CD4-positive, alpha-beta memory T cell (primary cell): Measurements from ENCODE around the gene SLC30A7. TPM values are rescaled to one million over a fixed set of nuclear protein-coding genes. Genes with fewer than 3 reads are reported as not detected.

Source experiments
- CTCF ChIA-PET: fragments of 350-600 bp; sonication (Branson Sonifier 250); formaldehyde crosslinking; loops from one replicate; lab custom pipeline; 2021; ENCODE audit warnings: inconsistent platforms; ENCODE audit not compliant: partially characterized antibody; lab: Charles Lee
- POLR2A ChIA-PET: fragments of 350-600 bp; sonication (Branson Sonifier 250); formaldehyde crosslinking; loops from one replicate; lab custom pipeline; 2021; ENCODE audit not compliant: partially characterized antibody; lab: Charles Lee
- DNase-seq, 5 donors: peaks; one replicate each; pipeline versions ENCODE4 v3.0.0 to v3.0.0-alpha.2; 2020 to 2022; ENCODE audit warnings: mixed read lengths in 1 of 5
- H3K27ac ChIP-seq: one replicate; pipeline ENCODE4 v1.7.0; 2013; ENCODE audit warnings: low read depth, low read length
- H3K27me3 ChIP-seq: 2 replicates; pipeline ENCODE4 v1.7.0; 2013; ENCODE audit warnings: mild to moderate bottlenecking, low read length, moderate library complexity; ENCODE audit not compliant: insufficient read depth
- H3K36me3 ChIP-seq: 2 replicates; pipeline ENCODE4 v1.7.0; 2013; ENCODE audit warnings: mild to moderate bottlenecking, low read length, moderate library complexity; ENCODE audit not compliant: insufficient read depth
- H3K4me1 ChIP-seq: 2 replicates; pipeline ENCODE4 v1.7.0; 2013; ENCODE audit warnings: mild to moderate bottlenecking, low read length, moderate library complexity; ENCODE audit not compliant: insufficient read depth
- H3K4me3 ChIP-seq, 2 donors: one replicate each; pipeline ENCODE4 v1.7.0; 2013; ENCODE audit warnings: low read length in 2 of 2, mild to moderate bottlenecking in 1 of 2
- H3K9me3 ChIP-seq, 2 donors: one replicate each; pipeline ENCODE4 v1.7.0; 2013; ENCODE audit warnings: low read length in 2 of 2, control low read depth in 1 of 2; ENCODE audit not compliant: control insufficient read depth in 1 of 2
- H3K27ac Mint-ChIP-seq, 7 donors: one replicate each; pipeline ENCODE4 v1.8.0; 2020 to 2021; ENCODE audit warnings: mixed read lengths in 7 of 7, mild to moderate bottlenecking in 6 of 7, inconsistent platforms in 3 of 7, moderate library complexity in 3 of 7
- H3K27me3 Mint-ChIP-seq, 2 donors: one replicate each; pipeline ENCODE4 v1.8.0; 2020 to 2021; ENCODE audit warnings: mixed read lengths in 2 of 2
- H3K36me3 Mint-ChIP-seq, 2 donors: one replicate each; pipeline ENCODE4 v1.8.0; 2020 to 2021; ENCODE audit warnings: mixed read lengths in 2 of 2, inconsistent platforms in 1 of 2, mild to moderate bottlenecking in 1 of 2
- H3K4me1 Mint-ChIP-seq, 4 donors: one replicate each; pipeline ENCODE4 v1.8.0; 2020 to 2021; ENCODE audit warnings: mixed read lengths in 4 of 4, mild to moderate bottlenecking in 1 of 4
- H3K4me3 Mint-ChIP-seq, 8 donors: one replicate each; pipeline ENCODE4 v1.8.0; 2020 to 2021; ENCODE audit warnings: mixed read lengths in 8 of 8, mild to moderate bottlenecking in 7 of 8, moderate library complexity in 6 of 8, inconsistent platforms in 3 of 8
- H3K9me3 Mint-ChIP-seq, 8 donors: one replicate each; pipeline ENCODE4 v1.8.0; 2020 to 2021; ENCODE audit warnings: mixed read lengths in 8 of 8, mild to moderate bottlenecking in 5 of 8, inconsistent platforms in 3 of 8, moderate library complexity in 1 of 8
- intact Hi-C: fragments of 100-400 bp; cut with micrococcal nuclease; formaldehyde crosslinking; loops from one replicate; pipeline ENCODE4 v1.15.1; 2023
- polyA plus RNA-seq, 2 donors: library from polyadenylated mRNA; unstranded; fragments of 300-500 nt; fragmentation: Illumina TruSeq; gene quantifications; one replicate each; pipeline ENCODE4 v1.2.3, GENCODE V29; 2021
- total RNA-seq, 2 experiments: library from RNA; stranded (reverse); gene quantifications; one replicate each; pipeline ENCODE4 v1.2.3, GENCODE V29; 2021

Gene SLC30A7
- total and polyA plus RNA-seq, 4 experiments from 2014 or later, result 11.3 to 54.9 (median 34.7) TPM

DNA sequence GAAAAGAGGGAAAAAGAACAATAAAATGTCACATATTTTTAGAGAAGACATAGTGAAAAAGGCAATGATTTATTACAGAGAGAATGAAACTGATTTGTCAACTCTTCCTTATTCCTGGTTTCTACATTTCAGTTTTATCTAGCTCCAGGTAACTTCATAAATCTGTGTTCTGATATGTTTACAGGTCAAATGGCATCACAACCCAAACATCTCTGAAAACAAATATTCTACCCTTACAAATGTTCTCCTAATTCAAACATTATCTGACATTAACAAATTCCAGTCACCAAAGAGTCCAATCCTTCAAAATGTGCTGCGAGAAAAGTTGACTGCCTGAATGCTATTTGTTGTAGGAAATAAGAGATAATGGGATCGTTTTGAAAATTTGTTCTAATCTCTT lies 21.5 kb upstream of the SLC30A7 start:
- H3K36me3 ChIP-seq, result no peaks in the 10 kb centered on the region
- ChIA-PET CTCF (no interaction called here), POLR2A (no interaction called here)
- no peaks in the 10 kb centered on the region for H3K9me3 ChIP-seq
- no peak overlapping the region for H3K27ac ChIP-seq
- DNase-seq, result no peak
- no peaks in the 10 kb centered on the region for H3K4me1 ChIP-seq
- H3K27ac Mint-ChIP-seq, result no peak overlapping the region
- no peaks in the 10 kb centered on the region for H3K4me1 Mint-ChIP-seq
- no peak overlapping the region for H3K4me3 ChIP-seq
- no peaks in the 10 kb centered on the region for H3K9me3 Mint-ChIP-seq
- no peaks in the 10 kb centered on the region for H3K27me3 Mint-ChIP-seq
- H3K36me3 Mint-ChIP-seq, result no peaks in the 10 kb centered on the region
- H3K4me3 Mint-ChIP-seq, result no peak overlapping the region
- intact Hi-C loops, result no loop called here
- no peaks in the 10 kb centered on the region for H3K27me3 ChIP-seq

DNA sequence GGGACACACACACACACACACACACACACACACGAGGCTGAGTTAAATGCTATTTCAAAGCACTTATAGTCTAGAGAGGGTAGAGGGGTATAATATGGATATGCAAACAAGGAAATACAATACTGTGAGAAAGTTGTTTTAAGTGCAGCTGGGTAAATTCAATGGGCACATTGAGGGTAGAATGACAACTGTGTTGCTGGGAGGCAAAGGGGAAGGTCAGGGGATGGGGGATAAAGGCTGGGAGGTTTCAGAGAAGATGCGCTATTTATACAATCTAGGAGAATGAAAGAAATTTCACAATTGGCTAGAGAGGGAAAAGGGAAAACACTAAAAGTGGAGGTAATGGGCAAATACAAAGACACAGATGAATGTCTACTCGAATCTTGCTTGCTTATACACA lies 20.7 kb upstream of the SLC30A7 start:
- Histone ChIP-seq H3K36me3 (no peaks in the 10 kb centered on the region), H3K27ac (no peak overlapping the region), H3K4me3 (no peak overlapping the region), H3K27me3 (no peaks in the 10 kb centered on the region), H3K9me3 (no peaks in the 10 kb centered on the region), H3K4me1 (no peaks in the 10 kb centered on the region)
- no peak for DNase-seq
- H3K36me3 Mint-ChIP-seq, result no peaks in the 10 kb centered on the region
- H3K27ac Mint-ChIP-seq, result peak overlapping the region in 1 of 7 donors; percentile 1
- H3K4me1 Mint-ChIP-seq, result no peaks in the 10 kb centered on the region
- no peaks in the 10 kb centered on the region for H3K9me3 Mint-ChIP-seq
- ChIA-PET POLR2A (no interaction called here), CTCF (no interaction called here)
- H3K4me3 Mint-ChIP-seq, result no peak overlapping the region
- H3K27me3 Mint-ChIP-seq, result no peaks in the 10 kb centered on the region
- intact Hi-C loops, result no loop called here

DNA sequence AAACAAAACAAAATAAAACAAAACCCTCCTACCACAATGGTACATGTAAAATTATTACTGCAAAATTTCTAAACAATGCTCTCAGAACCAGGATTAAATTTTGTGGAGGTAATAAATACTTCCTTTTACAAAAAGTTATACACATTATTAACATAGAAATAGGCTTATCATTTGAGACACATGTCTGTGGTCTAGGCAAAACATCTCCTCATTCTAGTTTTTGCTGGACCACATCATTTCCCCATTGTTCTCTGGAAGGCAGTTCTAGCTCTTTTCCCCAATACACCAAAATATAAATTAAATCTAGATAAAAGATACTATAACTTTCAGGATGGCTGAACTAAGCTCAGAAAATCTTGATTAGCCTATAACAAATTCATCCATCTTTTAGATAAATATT lies 19.6 kb upstream of the SLC30A7 start:
- Histone ChIP-seq H3K4me3 (no peak overlapping the region), H3K27ac (no peak overlapping the region), H3K27me3 (no peaks in the 10 kb centered on the region), H3K4me1 (no peaks in the 10 kb centered on the region), H3K36me3 (no peaks in the 10 kb centered on the region), H3K9me3 (no peaks in the 10 kb centered on the region)
- CTCF ChIA-PET, result interaction anchor here (1.2 to 1.3 kb wide), 2 partner anchors 8 to 11 kb away, joined by 3 to 6 read pairs; no protein-coding TSS in a partner anchor
- Mint-ChIP-seq H3K4me1 (no peaks in the 10 kb centered on the region), H3K27me3 (no peaks in the 10 kb centered on the region), H3K9me3 (no peaks in the 10 kb centered on the region), H3K27ac (no peak overlapping the region), H3K36me3 (no peaks in the 10 kb centered on the region), H3K4me3 (no peak overlapping the region)
- POLR2A ChIA-PET, result interaction anchor here (0.5 to 0.8 kb wide), 2 partner anchors 18 to 19 kb away, joined by 3 read pairs; partner anchors contain the start of genes EXTL2 and SLC30A7
- DNase-seq, result no peak
- intact Hi-C loops, result no loop called here

DNA sequence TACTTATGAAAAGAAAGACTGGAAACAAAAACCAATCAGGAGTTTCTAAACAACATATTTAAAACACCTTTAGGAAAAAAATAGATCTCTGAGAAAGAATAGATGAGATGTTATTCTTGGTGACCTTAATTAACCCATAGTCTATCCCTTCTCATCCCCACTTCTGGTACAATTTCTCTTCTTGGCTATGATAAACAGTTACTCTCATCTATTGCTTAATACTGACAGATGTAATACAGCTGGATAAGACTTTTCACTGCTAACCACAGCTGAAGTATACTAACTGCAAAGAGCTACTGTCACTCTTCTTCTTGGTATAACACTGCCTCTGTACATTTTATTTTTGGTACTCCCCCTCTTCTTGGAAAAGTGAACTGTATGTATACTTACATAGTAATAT lies 16.5 kb upstream of the SLC30A7 start:
- intact Hi-C loops, result no loop called here
- H3K9me3 Mint-ChIP-seq, result no peaks in the 10 kb centered on the region
- H3K27ac ChIP-seq, result no peak overlapping the region
- H3K36me3 ChIP-seq, result no peaks in the 10 kb centered on the region
- no peaks in the 10 kb centered on the region for H3K27me3 Mint-ChIP-seq
- no peaks in the 10 kb centered on the region for H3K4me1 ChIP-seq
- H3K4me3 ChIP-seq, result no peak overlapping the region
- CTCF ChIA-PET, result interaction anchor here (1.3 to 3.8 kb wide), 2 partner anchors 10 to 17 kb away, joined by 4 to 24 read pairs; no protein-coding TSS in a partner anchor
- no peak overlapping the region for H3K27ac Mint-ChIP-seq
- DNase-seq, result no peak
- H3K9me3 ChIP-seq, result no peaks in the 10 kb centered on the region
- no peaks in the 10 kb centered on the region for H3K4me1 Mint-ChIP-seq
- H3K4me3 Mint-ChIP-seq, result no peak overlapping the region
- H3K27me3 ChIP-seq, result no peaks in the 10 kb centered on the region
- POLR2A ChIA-PET, result no interaction called here
- no peaks in the 10 kb centered on the region for H3K36me3 Mint-ChIP-seq

DNA sequence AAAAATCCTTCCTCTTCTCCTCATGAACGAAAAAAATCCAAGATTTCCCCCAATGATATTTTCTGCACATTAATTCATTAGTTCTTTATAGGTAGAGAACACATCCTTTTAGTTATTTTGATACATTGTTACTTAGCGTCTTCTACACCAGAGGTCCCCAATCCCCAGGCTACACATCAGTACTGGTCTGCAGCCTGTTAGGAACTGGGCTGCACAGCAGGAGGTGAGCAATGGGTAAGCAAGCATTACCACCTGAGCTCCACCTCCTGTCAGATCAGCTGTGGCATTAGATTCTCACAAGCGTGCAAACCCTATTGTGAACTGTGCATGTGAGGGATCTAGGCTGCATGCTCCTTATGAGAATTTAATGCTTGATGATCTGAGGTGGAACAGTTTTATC lies 14.2 kb upstream of the SLC30A7 start:
- no peaks in the 10 kb centered on the region for H3K36me3 Mint-ChIP-seq
- no peaks in the 10 kb centered on the region for H3K9me3 Mint-ChIP-seq
- Histone ChIP-seq H3K9me3 (no peaks in the 10 kb centered on the region), H3K27ac (no peak overlapping the region), H3K27me3 (no peaks in the 10 kb centered on the region), H3K4me1 (no peaks in the 10 kb centered on the region), H3K4me3 (no peak overlapping the region), H3K36me3 (no peaks in the 10 kb centered on the region)
- no peak overlapping the region for H3K4me3 Mint-ChIP-seq
- ChIA-PET POLR2A (interaction anchor here (1.2 kb wide), 1 partner anchor 13 kb away, joined by 4 read pairs; the partner anchor contains the start of gene EXTL2), CTCF (interaction anchor here (3.8 kb wide), 1 partner anchor 12 kb away, joined by 24 read pairs; no protein-coding TSS in a partner anchor)
- intact Hi-C loops, result no loop called here
- H3K27me3 Mint-ChIP-seq, result no peaks in the 10 kb centered on the region
- H3K4me1 Mint-ChIP-seq, result no peaks in the 10 kb centered on the region
- H3K27ac Mint-ChIP-seq, result no peak overlapping the region
- DNase-seq, result no peak

DNA sequence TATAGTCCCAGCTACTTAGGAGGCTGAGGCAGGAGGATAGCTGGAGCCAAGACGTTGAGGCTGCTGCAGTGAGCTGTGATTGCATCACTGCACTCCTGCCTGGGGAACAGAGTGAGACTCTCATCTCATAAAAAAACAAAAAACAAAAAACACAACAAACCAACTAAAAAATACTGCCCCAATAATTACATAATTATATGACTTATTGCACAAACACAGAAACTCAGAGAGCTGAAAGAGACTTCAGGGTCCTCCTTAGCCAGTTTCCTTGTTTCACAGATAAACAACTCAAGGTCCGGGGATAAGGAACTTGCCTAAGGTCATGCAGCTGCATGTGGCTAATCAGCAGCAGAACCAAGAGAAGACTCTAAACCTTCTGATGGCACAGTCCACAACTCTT lies 13.2 kb upstream of the SLC30A7 start:
- intact Hi-C loops, result no loop called here
- Histone ChIP-seq H3K4me3 (no peak overlapping the region), H3K27ac (no peak overlapping the region), H3K27me3 (no peaks in the 10 kb centered on the region), H3K4me1 (no peaks in the 10 kb centered on the region), H3K9me3 (no peaks in the 10 kb centered on the region), H3K36me3 (no peaks in the 10 kb centered on the region)
- H3K4me3 Mint-ChIP-seq, result no peak overlapping the region
- POLR2A ChIA-PET, result interaction anchor here (0.6 kb wide), 1 partner anchor 64 kb away, joined by 3 read pairs; no protein-coding TSS in a partner anchor
- no peak for DNase-seq
- CTCF ChIA-PET, result interaction anchor here (0.8 kb wide), 1 partner anchor 14 kb away, joined by 5 read pairs; no protein-coding TSS in a partner anchor
- H3K4me1 Mint-ChIP-seq, result no peaks in the 10 kb centered on the region
- H3K27ac Mint-ChIP-seq, result no peak overlapping the region
- H3K9me3 Mint-ChIP-seq, result no peaks in the 10 kb centered on the region
- H3K27me3 Mint-ChIP-seq, result no peaks in the 10 kb centered on the region
- no peaks in the 10 kb centered on the region for H3K36me3 Mint-ChIP-seq

DNA sequence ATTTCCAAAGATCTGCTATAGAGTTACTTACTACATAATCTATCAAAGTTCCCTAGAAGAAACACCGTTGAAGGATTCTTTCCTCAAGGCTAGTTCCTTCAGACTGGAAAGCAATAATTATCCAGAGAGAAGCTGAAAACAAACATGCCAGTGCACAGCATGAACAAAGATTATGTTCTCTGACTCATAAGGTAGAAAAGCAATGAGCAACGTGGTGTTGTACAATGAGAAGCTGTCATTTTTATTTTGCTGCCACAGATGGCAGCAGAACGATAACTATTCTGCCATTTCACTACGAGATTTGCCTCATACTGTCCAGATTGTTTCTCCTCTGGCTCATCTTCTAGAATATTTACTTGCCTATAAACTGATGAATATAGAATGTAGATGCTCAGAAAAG lies 11.9 kb upstream of the SLC30A7 start:
- DNase-seq, result no peak
- POLR2A ChIA-PET, result no interaction called here
- H3K27me3 Mint-ChIP-seq, result no peaks in the 10 kb centered on the region

More for the DNA sequence above, 11.9 kb upstream of the SLC30A7 start:
- Mint-ChIP-seq H3K36me3 (no peaks in the 10 kb centered on the region), H3K4me3 (no peak overlapping the region), H3K4me1 (no peaks in the 10 kb centered on the region), H3K9me3 (peaks cover 0 to 4% (median under 1%) of the 10 kb centered on the region in 8 donors), H3K27ac (no peak overlapping the region)
- no peaks in the 10 kb centered on the region for H3K9me3 ChIP-seq
- H3K4me1 ChIP-seq, result no peaks in the 10 kb centered on the region
- no peaks in the 10 kb centered on the region for H3K27me3 ChIP-seq
- intact Hi-C loops, result no loop called here
- no peaks in the 10 kb centered on the region for H3K36me3 ChIP-seq
- CTCF ChIA-PET, result no interaction called here
- H3K27ac ChIP-seq, result no peak overlapping the region
- no peak overlapping the region for H3K4me3 ChIP-seq
